HG03159 (cell line): ENCODE measurements around the gene HMSD.
"Not testable (repeated sequence)": the region's sequence is repeated elsewhere in the genome, so short reads cannot be mapped to it uniquely, and the experiment has no call there.

Source experiments
- ATAC-seq: cut with Tn5 transposase; IDR thresholded peaks from one replicate; pipeline ENCODE4 v1.9.1; 2021; ENCODE audit warnings: mild to moderate bottlenecking, moderate library complexity; ENCODE audit not compliant: unreplicated experiment

HMSD gene, protein sequence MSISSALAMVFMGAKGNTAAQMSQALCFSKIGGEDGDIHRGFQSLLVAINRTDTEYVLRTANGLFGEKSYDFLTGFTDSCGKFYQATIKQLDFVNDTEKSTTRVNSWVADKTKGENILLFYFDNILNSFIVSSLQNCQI

DNA sequence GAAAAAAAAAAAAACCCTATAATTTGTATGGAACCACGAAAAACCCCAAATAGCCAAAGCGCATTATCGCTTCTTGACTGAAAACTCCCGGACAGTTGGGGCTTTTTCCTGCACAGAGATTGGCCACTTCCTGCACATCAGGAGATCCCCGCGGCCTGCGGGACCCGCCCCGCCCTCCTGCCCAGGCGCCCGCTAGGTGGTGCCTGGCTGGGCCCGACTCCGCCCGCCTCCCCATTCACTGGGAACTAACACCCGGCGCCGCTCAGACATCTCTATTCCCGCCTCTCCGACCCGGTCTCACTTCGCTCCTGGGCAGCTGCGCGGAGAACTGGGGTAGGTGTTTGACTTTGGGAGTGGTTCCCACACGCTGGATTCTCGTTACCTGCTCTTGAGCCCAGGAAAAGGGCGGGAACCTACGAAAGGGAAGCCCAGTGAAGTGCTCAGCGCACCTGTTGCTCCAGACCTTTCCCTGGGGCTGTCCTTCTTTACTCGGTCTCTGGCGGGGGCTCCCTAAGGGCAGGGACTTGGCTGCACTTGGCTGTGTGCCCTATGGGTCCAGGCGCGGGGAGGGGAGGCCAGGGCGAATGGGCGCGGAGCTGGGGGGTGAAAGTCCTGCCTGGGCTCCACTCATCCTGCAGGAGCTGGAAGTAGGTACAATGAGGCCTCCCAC is at the start of gene HMSD:
Gene HMSD (plus strand): TSS at position 234 of the 670 bp plus-strand sequence. CDS start 4,155 bp downstream, outside the sequence.
- ATAC-seq = peak; percentile 89

DNA sequence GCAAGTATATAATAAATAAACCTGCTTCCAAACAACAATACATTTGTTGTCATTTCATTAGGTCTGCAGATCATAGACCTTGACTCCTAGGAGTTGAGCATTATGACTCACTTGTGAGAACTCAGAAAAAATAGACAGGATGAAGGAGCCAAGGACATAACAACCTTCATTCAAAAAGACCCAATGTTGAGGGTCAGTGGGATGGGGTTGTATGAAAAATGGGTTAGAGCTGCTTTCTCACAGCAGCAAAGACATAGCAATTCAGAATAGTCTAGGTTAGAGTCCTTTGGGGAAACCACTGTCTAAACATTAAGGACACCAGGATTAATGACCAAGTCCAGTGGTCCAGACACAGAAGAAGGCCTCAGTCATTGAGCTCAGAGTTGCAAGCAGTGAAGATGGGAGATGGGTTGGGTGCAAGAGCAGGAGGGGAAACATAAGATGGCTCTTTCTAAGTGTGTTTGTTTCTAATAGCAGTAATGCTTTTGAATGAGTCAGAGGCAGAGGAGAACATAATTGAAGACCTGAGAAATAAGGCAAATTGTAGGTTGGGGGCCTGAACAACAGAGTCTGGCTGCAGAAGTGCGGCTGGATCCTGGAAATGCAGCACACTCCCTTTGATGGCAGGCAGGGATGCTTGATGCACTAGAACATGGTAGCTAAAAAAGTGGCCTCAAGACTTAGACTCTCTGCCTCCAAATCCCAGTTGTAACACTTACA is 45.1 kb upstream of the HMSD start:
- ATAC-seq = no peak

DNA sequence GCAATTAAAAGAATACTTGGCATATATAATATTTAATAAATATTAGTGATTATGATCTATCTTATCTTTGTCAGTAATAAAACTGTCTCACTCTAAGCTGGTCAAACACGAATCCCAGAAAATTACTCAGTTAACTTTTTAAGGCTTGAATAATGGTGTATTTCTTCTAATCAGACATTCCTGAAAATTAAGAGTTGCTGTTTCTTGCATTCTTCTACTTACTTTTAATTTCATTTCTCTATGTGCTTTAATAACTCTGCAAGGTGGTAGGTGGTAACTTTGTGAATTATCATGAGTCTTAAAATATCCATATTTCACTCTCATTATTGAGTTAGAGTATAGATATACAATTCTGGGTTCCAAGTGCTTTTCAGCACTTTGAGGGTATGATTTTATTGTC is 44.4 kb upstream of the HMSD start:
- ATAC-seq = no peak

DNA sequence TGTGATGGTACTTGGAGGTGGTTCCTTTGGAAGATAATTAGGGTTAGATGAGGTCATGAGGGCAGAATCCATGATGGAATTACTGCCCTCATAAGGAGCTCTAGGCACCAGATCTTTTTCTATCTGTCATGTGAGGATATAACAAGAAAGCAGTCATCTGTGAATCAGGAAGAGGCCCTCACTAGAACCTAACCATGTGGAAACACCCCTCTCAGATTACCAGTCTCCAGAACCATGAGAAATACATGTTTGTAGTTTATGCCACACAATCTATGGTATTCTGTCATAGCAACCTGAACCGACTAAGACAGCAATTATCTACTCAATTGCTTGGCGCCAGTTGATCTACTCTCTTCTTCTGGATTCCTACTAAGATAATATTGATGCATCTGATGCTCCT is 43.7 kb upstream of the HMSD start:
- no peak for ATAC-seq

DNA sequence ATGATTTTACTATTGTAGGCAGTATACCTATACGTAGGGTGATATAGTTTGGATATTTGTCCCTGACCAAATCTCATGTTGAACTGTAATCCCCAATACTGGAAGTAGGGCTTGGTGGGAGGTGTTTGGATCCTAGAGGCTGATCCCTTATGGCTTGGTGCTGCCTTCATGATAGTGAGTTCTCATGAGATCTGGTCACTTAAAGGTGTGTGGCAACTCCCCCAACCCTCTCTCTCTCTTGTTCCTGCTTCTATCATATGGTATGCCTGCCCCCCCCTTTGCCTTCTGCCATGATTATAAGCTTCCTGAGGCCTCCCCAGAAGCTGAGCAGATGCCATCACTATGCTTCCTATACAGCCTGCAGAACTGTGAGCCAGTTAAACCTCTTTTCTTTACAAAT is 43.0 kb upstream of the HMSD start:
- no peak for ATAC-seq

DNA sequence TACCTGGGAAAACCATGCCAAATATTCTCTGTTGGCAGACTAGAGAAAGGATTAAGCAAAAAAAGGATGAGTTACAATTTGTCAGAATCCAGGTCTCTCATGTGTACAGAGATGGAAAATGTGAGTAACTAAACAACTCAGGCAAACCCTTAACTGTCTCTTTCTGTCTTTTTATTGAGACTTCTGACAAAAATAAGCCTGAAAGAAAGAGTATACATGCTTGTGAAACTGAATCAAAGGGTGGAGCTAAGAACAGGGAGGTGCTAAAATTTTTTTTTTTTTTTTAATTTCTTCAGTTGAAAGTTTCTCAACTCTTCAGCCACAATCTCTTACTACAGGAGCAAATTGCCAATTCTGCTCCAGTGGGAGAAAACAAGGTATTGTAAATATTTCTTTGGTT is 41.4 kb upstream of the HMSD start, which contains the start of gene SERPINB10:
Gene SERPINB10 (plus strand): TSS at position 295 of the 400 bp plus-strand sequence. CDS start 7,553 bp downstream, outside the sequence.
- ATAC-seq = peak; percentile 66

DNA sequence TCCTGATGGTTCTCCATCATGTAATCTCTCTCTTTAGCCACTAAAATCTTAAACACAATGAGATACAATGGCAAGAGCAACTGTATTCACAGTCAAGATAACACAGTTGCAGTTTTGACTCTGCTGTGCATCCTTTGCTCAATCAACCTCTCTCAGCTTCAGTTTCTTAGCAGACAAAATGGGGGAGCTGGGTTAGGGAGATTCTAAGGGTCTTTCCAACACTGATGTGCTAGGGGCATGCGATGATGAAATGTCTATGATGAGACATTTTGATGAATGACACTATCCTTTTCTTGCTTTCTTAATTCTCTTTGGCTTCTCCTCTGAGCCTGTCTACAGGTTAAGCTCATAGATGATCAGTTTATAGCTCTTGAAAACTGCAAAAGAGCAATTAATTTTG is 40.2 kb upstream of the HMSD start:
- ATAC-seq = peak; percentile 32

DNA sequence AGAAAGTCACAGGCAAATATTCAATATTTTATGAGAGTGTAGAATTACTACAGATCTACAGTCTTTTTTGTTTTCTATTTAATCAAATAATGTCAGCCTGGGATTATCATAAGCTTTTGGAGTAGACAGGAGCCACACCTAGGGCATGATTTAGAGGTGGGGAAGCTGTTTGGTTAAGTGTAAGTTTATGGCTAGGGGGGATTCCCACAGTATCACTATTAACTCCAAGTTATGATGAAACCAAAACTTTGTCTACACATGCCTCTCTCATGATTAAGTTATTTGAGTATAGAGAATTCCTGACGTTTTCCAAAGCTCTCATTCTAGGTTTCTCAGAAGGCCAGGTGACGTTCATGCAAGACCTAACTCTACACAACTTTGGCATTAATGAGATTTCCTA is 39.2 kb upstream of the HMSD start:
- ATAC-seq = peak; percentile 69

DNA sequence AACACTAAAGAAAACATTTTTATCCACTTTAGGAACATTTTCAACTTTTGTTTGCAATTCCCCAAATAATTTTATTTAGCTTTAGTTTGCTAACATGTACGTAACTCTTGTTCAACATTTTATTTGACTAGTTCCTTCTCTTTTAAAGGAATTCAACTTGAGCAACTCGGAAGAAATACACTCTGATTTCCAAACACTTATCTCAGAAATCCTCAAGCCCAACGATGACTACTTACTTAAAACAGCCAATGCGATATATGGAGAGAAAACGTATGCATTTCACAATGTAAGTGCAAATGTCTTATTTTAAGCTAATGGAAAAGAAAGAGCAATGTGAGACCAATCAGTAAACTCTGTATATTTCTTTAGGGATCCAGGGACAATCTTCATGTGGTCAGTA is 31.3 kb upstream of the HMSD start:
- ATAC-seq = no peak

DNA sequence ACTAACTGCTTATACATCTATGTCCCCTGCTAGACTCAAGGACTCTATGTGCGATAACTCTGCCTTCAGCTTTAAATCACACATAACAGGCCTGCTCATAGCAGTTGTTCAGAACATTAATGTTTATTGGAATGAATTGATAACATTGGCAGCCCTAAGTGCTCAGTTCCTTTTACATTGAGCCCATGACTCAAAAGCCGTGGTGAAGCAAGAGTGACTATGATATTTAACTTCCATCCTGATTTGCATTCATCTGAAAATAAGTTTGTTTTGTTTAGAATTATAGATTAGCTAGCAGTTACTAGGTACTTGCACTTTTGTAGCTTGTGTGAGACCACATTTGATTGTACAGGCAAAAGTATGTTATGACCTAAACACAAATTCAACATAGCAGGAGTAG is 27.1 kb upstream of the HMSD start:
- no peak for ATAC-seq

DNA sequence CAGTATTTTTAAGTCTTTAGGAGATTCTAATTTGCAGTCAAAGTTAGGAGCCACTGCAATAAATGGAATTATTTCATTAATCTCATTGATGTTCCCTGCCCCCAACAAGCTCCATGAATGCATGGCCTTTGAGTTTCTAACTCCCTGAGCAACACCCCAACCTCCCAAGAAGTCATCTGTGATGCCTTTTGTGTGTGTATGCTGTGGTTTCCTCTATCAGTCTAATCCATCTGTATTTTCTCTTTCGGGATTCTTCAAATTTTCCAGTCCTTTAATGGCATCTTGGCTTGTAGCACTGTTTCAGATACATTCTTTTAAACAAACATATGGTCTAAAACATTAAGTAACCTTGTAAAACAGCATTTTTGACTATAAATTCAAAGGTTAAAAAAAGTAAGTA is 24.6 kb upstream of the HMSD start:
- ATAC-seq = no peak

DNA sequence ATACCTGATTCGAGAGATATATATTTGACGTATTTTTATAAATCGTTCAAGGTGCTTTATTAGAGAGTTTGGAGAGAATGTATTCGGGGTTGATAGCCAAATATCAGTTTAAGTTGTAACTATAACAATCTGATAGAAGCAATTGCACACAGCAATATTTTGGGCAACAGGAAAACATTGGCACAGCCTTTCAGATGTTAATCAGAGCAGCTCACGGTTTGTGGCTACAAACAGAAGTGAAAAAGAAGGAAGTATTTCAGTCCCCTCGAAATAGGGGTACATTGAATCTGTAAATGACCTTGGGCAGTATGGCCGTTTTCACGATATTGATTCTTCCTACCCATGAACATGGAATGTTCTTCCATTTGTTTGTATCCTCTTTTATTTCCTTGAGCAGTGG is 20.8 kb upstream of the HMSD start:
- no peak for ATAC-seq

DNA sequence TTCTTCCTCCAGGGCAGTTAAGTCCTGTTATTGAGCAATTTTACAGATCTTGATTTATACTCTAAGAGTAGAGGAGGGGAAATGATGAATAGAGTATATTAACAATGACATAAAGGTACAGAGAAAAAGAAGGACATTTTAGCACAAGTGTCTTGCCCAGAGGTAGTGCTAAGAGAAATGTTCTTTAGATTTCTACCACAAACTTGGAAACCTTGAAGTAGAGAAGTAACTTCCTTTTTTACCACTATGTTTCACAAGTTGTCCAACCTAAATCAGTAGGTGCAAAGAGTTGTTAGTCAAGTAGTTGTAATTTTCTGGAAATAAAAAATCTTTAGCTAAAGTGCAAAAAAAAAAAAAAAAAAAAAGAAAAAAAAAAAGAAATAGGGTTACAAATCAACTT is 19.7 kb upstream of the HMSD start:
- not testable (repeated sequence) for ATAC-seq

DNA sequence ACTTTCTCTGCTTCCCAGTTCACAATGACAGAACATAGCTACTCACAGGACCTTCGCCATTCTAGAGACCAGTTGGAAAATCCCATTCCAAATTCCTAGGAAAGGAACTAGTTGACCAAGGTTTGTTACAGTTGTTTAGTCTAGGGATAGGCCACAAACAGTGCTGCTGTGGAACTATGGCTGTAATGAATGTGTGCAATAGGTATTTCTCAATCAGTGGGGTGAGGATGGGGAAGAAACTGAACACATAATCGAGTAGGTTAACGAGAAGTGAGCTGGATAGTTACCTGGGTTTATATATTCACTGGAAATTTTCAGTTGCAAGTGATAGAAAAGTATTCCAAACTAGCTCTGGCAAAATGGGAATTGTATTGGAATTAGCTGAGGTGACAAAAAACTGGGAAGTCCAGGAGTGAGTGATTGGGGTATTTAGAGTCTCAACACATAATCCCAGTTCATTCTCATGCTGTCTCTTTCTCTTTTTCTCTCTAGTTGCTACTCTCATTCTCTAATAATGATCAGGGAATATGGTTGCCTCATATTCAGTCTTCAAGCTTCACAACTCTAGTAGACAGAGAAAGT is 18.2 kb upstream of the HMSD start:
- no peak for ATAC-seq

DNA sequence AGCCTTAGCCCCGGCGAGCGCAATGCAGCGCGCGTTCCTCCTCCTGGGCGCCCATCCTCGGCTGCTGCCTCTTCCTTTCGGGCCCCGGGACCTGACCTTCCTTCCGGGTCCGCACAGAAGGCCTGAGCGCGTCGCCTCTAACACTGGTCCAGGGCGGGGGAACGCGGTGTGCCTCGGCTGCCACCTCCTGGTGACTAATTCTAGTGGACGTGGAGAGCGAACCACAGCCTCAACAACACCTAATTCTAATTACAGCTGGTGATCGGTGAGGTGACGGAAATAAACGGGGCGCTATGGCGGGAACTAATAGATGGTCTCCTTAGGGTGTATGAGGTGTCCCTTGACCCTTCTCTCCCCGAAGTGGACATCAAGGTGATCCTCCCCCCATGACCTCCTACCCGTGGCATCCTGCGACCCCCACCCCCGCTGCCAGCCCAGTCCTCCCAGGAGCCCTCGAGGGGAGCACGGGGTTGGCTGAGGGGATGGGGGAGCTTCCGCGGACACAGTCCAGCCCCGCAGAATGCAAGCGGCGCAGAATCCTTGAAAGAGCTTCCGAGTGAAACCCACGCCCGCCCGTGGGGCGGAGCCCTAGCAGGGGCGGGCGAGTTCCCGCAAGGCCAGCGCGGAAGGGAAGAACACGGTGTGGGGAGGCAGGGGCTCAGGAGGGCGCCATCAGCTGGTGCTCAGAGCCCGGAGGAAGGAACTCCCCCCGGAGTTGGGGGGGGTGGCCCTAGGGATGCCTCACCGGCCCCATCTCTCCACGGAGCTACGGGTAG is 12.8 kb upstream of the HMSD start:
- peak; percentile 99 for ATAC-seq

DNA sequence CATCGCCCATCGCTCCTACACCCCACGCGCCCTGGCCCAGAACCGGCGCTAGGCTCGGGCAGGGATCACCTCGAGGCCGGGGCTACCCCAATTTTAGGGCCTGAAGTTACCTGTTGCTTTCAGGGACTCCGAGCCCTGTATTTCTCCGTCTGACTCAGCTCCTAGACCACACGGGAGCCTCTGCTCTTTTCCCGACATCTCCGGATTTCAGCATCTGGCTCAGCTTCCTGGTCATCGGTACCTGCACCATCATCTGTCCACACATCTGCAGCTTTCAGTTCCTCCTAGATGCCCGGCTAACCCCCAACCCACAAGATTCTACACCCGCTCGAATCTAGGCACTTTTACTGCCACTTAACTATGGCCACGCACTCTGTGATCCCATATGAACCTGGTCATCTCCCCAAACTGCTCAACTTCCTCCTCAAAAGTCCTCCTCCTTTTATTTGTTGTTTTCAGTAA is 12.1 kb upstream of the HMSD start:
- ATAC-seq = peak; percentile 31

DNA sequence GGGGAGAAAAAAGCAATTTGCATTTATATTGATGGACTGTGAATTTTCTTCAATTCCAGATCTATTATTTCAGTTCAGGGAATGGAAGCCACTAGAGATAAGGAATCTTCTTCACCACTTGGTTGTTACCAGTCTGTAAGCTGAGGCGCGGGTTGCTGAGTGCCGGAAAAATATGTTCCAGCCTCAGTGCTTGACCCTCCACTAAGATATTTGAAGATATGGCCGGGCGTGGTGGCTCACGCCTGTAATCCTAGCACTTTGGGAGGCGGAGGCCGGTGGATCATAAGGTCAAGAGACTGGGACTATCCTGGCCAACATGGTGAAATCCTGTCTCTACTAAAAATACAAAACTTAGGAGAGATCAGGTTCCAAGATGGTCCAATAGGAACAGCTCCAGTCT is 9.1 kb upstream of the HMSD start:
- ATAC-seq = no peak

DNA sequence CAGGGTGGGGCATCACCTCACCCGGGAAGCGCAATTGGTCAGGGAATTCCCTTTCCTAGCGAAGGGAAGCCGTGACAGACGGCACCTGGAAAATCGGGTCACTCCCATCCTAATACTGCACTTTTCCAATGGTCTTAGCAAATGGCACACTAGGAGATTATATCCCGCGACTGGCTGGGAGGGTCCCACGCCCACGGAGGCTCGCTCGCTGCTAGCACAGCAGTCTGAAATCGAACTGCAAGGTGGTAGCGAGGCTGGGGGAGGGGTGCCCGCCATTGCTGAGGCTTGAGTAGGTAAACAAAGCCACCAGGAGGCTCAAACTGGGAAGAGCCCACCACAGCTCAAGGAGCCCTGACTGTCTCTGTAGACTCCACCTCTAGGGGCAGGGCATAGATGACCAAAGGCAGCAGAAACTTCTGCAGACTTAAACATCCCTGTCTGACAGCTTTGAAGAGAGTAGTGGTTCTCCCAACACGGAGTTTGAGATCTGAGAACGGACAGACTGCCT is 8.5 kb upstream of the HMSD start:
- not testable (repeated sequence) for ATAC-seq

DNA sequence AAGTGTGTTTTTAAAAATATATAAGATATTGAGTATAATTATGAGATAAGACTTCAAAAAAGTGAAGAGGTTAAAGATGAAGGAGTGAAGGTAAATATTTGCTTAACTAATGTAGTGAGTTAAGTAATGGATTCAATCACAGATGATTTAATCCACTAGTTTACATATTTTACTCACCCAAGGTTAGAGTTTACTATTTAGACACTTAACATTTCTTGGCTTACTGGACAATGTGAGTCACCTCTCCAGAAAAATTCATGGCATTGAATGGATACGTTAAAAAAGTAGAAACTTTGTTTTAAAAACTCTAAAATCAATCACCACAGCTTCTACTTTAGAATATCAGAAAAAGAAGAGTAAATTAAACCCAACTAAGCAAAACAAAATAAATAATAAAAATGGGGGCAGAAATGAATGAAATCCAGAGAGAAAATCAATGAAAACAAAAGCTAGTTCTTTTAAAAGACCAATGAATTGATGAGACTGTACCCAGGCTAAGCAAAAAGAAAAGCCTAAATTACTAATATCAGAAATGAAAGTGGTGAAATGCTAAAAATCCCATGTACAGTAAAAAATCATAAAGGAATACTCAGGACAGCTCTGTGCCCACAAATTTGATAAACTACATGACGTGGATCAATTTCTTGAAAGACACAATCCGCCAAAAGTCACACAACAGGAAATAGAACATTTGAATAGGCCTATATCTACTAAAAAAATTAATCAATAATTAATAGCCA is 1.9 kb upstream of the HMSD start:
- no peak for ATAC-seq

DNA sequence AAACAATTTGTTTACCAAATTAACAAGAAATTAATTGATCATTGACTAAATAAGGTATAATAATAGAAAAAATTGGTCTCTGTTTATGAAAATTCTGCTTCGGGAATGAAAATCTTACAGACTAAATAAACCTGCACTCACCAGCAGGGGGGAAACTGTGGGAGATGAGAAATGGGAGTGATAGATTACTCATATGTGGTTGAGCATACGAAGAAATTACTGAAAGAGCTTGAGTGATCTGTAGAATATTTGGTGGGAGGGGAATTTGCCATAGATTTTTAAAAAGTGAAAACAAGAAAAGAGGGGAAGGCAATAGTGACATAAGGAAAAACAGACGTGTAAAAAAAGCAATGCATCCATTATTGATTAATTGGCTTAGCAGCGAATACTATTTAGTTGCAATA is 2.2 kb downstream of the HMSD start:
- ATAC-seq = peak; percentile 49
